HepG2 (cell line): ENCODE data around the gene SSR2. TPM values are rescaled to one million over a fixed set of nuclear protein-coding genes. Genes with fewer than 3 reads are reported as not detected.

Source experiments
- ARNT2 ChIP-seq: sonication (generic); formaldehyde crosslinking; IDR thresholded peaks from 2 replicates; pipeline ENCODE4 v1.8.0; 2022; ENCODE audit warnings: mild to moderate bottlenecking, low read depth, missing genetic modification reagents, moderate library complexity
- GATA4 ChIP-seq: sonication (generic); IDR thresholded peaks from 2 replicates; pipeline ENCODE4 v1.6.1; 2016; ENCODE audit warnings: antibody characterized with exemption, low read depth, borderline replicate concordance
- HOXD1 ChIP-seq: sonication (generic); formaldehyde crosslinking; IDR thresholded peaks from 2 replicates; pipeline ENCODE4 v1.5.0; 2020; ENCODE audit warnings: missing genetic modification reagents
- KLF12 ChIP-seq: sonication (generic); formaldehyde crosslinking; IDR thresholded peaks from 2 replicates; pipeline ENCODE4 v1.4.0; 2020; ENCODE audit warnings: missing genetic modification reagents, borderline replicate concordance
- PHF20 ChIP-seq: sonication (generic); formaldehyde crosslinking; IDR thresholded peaks from 2 replicates; pipeline ENCODE4 v1.5.0; 2020; ENCODE audit warnings: mild to moderate bottlenecking, missing genetic modification reagents
- PHF21A ChIP-seq: sonication (generic); formaldehyde crosslinking; IDR thresholded peaks from 2 replicates; pipeline ENCODE4 v1.5.0; 2020; ENCODE audit warnings: mild to moderate bottlenecking, missing genetic modification reagents
- SOX6 ChIP-seq, 2 experiments: fragments of 450-650 bp in 1 of 2; sonication (generic) in 1 of 2; formaldehyde crosslinking in 1 of 2; IDR thresholded peaks; 2 replicates each; pipeline versions ENCODE4 v1.4.0 to v1.6.1; 2017 to 2020; ENCODE audit warnings: antibody characterized with exemption in 1 of 2, mild to moderate bottlenecking in 1 of 2, missing genetic modification reagents in 1 of 2
- SP4 ChIP-seq: sonication (generic); formaldehyde crosslinking; IDR thresholded peaks from 2 replicates; pipeline ENCODE4 v1.8.1; 2023; ENCODE audit warnings: mild to moderate bottlenecking, missing genetic modification reagents
- ZBTB7B ChIP-seq: sonication (generic); formaldehyde crosslinking; IDR thresholded peaks from 2 replicates; pipeline ENCODE4 v1.4.0; 2020; ENCODE audit warnings: missing genetic modification reagents
- ZEB1 ChIP-seq: IDR thresholded peaks from 2 replicates; pipeline ENCODE4 v1.6.1; 2012; ENCODE audit warnings: mild to moderate bottlenecking, low read depth, inconsistent platforms; ENCODE audit not compliant: insufficient replicate concordance
- ZNF34 ChIP-seq: sonication (generic); formaldehyde crosslinking; IDR thresholded peaks from 2 replicates; pipeline ENCODE4 v1.4.0; 2020; ENCODE audit warnings: mild to moderate bottlenecking, missing genetic modification reagents, borderline replicate concordance
- ZNF614 ChIP-seq: IDR thresholded peaks from 2 replicates; pipeline ENCODE4 v1.6.1; 2018; ENCODE audit warnings: missing biosample characterization, missing genetic modification reagents, inconsistent platforms, borderline replicate concordance
- ZNF761 ChIP-seq: sonication (generic); formaldehyde crosslinking; conservative IDR thresholded peaks from 2 replicates; pipeline ENCODE4 v1.4.0; 2020; ENCODE audit warnings: mild to moderate bottlenecking, missing genetic modification reagents
- polyA plus RNA-seq, 8 experiments: library from polyadenylated mRNA; depleted of rRNA in 3 of 8; stranded (reverse) in 7 of 8; unstranded in 1 of 8; fragments of >200 nt; fragmentation: Illumina TruSeq in 4 of 8; extraction: Trizol in 4 of 8; gene quantifications; 2 replicates each; pipeline versions ENCODE4 v1.2.1 to v1.2.3, GENCODE V29; 2011 to 2016; ENCODE audit warnings: low read depth in 4 of 8, missing spikeins in 1 of 8, mixed read lengths in 1 of 8; ENCODE audit not compliant: insufficient read depth in 1 of 8
- total RNA-seq, 5 experiments: library from RNA; depleted of rRNA; stranded (reverse); fragments of >200 nt; fragmentation: Illumina TruSeq; extraction: Trizol; gene quantifications; 2 replicates each; pipeline ENCODE4 v1.2.3, GENCODE V29; 2016; ENCODE audit warnings: low read depth in 1 of 5
- TF ChIP-seq, protein P1 (sequence below): sonication (generic); formaldehyde crosslinking; IDR thresholded peaks from 2 replicates; pipeline ENCODE4 v1.4.0; 2020; ENCODE audit warnings: missing genetic modification reagents, borderline replicate concordance
- TF ChIP-seq, protein P2 (sequence below): IDR thresholded peaks from 2 replicates; pipeline ENCODE4 v1.6.1; 2012; ENCODE audit warnings: inconsistent platforms
- TF ChIP-seq, protein P3 (sequence below): sonication (generic); formaldehyde crosslinking; IDR thresholded peaks from 2 replicates; pipeline ENCODE4 v1.5.1; 2020; ENCODE audit warnings: mild to moderate bottlenecking, missing genetic modification reagents, moderate library complexity
- TF ChIP-seq, protein P4 (sequence below): sonication (generic); formaldehyde crosslinking; IDR thresholded peaks from 2 replicates; pipeline ENCODE4 v1.4.0; 2020; ENCODE audit warnings: missing genetic modification reagents
- TF ChIP-seq, protein P5 (sequence below): sonication (generic); formaldehyde crosslinking; IDR thresholded peaks from 2 replicates; pipeline ENCODE4 v1.9.0; 2021; ENCODE audit warnings: missing genetic modification reagents, borderline replicate concordance
- TF ChIP-seq, protein P6 (sequence below): IDR thresholded peaks from 2 replicates; pipeline ENCODE4 v1.6.1; 2016; ENCODE audit warnings: missing genetic modification reagents, missing compliant biosample characterization

SSR2 gene
- total and polyA plus RNA-seq, 2 of the 13 experiments (the other 11 are each of a cell fraction or from before 2014, with no cell fraction given): 284 to 461 TPM

DNA sequence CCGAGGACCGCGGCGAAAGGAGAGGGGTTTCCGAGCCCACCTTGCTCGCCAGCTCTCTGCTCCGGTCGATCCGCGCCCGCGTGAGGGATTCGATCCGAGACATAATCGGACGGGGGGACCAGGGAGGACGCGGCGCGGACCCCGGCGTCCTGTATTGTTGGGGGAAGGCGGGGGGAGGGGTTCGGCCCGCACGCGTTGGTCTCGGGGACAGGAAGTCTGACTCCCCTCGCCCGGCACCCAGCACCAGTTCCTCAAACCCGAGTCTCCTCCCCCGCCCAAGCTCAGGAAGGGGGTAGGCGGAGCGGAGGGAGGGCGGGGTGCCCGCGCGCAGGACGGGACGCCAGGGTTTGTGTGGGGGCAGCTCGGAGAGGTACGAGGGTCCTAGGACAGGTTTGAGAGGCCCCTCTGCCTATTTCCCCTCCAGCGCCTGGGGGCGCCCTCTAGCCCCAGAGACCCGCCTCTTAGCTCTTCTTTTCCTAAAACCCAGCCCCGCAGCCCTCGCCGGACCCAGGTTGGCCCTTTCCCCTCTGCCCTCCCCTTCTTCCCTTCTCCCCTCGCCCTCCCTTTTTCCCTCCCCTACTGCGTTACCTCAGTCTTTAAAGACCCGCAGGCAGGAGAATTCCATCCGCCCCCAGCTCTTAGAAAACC lies 42.3 kb downstream of the SSR2 start, which contains the start of gene ARHGEF2 (continued):
- TF ChIP-seq, protein P1, sequence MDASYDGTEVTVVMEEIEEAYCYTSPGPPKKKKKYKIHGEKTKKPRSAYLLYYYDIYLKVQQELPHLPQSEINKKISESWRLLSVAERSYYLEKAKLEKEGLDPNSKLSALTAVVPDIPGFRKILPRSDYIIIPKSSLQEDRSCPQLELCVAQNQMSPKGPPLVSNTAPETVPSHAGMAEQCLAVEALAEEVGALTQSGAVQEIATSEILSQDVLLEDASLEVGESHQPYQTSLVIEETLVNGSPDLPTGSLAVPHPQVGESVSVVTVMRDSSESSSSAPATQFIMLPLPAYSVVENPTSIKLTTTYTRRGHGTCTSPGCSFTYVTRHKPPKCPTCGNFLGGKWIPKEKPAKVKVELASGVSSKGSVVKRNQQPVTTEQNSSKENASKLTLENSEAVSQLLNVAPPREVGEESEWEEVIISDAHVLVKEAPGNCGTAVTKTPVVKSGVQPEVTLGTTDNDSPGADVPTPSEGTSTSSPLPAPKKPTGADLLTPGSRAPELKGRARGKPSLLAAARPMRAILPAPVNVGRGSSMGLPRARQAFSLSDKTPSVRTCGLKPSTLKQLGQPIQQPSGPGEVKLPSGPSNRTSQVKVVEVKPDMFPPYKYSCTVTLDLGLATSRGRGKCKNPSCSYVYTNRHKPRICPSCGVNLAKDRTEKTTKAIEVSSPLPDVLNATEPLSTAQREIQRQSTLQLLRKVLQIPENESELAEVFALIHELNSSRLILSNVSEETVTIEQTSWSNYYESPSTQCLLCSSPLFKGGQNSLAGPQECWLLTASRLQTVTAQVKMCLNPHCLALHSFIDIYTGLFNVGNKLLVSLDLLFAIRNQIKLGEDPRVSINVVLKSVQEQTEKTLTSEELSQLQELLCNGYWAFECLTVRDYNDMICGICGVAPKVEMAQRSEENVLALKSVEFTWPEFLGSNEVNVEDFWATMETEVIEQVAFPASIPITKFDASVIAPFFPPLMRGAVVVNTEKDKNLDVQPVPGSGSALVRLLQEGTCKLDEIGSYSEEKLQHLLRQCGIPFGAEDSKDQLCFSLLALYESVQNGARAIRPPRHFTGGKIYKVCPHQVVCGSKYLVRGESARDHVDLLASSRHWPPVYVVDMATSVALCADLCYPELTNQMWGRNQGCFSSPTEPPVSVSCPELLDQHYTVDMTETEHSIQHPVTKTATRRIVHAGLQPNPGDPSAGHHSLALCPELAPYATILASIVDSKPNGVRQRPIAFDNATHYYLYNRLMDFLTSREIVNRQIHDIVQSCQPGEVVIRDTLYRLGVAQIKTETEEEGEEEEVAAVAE (CRISPR knock-in tag): no peak
- peak; percentile 59; the same call in 1 of the 2 replicates for TF ChIP-seq HOXD1 (CRISPR knock-in tag)
- TF ChIP-seq ZNF614 (CRISPR knock-in tag): 0 out of 2 replicates have a peak, but pooled peaks have one; percentile 25
- 0 out of 2 replicates have a peak, but pooled peaks have one; percentile 61 for TF ChIP-seq KLF12 (CRISPR knock-in tag)
- TF ChIP-seq ZBTB7B (CRISPR knock-in tag): peak; percentile 75; the same call in 1 of the 2 replicates
- TF ChIP-seq, protein P2, sequence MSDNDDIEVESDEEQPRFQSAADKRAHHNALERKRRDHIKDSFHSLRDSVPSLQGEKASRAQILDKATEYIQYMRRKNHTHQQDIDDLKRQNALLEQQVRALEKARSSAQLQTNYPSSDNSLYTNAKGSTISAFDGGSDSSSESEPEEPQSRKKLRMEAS: peak; percentile 52; the same call in 1 of the 2 replicates
- TF ChIP-seq ARNT2: 0 out of 2 replicates have a peak, but pooled peaks have one; percentile 47
- no peak for TF ChIP-seq ZNF34 (CRISPR knock-in tag)
- TF ChIP-seq SP4 (CRISPR knock-in tag): no peak
- TF ChIP-seq, protein P3, sequence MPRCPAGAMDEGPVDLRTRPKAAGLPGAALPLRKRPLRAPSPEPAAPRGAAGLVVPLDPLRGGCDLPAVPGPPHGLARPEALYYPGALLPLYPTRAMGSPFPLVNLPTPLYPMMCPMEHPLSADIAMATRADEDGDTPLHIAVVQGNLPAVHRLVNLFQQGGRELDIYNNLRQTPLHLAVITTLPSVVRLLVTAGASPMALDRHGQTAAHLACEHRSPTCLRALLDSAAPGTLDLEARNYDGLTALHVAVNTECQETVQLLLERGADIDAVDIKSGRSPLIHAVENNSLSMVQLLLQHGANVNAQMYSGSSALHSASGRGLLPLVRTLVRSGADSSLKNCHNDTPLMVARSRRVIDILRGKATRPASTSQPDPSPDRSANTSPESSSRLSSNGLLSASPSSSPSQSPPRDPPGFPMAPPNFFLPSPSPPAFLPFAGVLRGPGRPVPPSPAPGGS: 0 out of 2 replicates have a peak, but pooled peaks have one; percentile 12
- TF ChIP-seq, protein P4, sequence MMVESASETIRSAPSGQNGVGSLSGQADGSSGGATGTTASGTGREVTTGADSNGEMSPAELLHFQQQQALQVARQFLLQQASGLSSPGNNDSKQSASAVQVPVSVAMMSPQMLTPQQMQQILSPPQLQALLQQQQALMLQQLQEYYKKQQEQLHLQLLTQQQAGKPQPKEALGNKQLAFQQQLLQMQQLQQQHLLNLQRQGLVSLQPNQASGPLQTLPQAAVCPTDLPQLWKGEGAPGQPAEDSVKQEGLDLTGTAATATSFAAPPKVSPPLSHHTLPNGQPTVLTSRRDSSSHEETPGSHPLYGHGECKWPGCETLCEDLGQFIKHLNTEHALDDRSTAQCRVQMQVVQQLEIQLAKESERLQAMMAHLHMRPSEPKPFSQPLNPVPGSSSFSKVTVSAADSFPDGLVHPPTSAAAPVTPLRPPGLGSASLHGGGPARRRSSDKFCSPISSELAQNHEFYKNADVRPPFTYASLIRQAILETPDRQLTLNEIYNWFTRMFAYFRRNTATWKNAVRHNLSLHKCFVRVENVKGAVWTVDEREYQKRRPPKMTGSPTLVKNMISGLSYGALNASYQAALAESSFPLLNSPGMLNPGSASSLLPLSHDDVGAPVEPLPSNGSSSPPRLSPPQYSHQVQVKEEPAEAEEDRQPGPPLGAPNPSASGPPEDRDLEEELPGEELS (CRISPR knock-in tag): 0 out of 2 replicates have a peak, but pooled peaks have one; percentile 22
- TF ChIP-seq, protein P5, sequence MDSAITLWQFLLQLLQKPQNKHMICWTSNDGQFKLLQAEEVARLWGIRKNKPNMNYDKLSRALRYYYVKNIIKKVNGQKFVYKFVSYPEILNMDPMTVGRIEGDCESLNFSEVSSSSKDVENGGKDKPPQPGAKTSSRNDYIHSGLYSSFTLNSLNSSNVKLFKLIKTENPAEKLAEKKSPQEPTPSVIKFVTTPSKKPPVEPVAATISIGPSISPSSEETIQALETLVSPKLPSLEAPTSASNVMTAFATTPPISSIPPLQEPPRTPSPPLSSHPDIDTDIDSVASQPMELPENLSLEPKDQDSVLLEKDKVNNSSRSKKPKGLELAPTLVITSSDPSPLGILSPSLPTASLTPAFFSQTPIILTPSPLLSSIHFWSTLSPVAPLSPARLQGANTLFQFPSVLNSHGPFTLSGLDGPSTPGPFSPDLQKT (CRISPR knock-in tag): no peak
- TF ChIP-seq ZEB1: peak; percentile 16
- no peak for TF ChIP-seq SOX6 (IDR thresholded peaks at IDR 0.05)
- TF ChIP-seq SOX6 (CRISPR knock-in tag; IDR thresholded peaks at IDR 0.05): peak; percentile 26; the same call in 1 of the 2 replicates
- TF ChIP-seq PHF20 (CRISPR knock-in tag): 0 out of 2 replicates have a peak, but pooled peaks have one; percentile 9
- TF ChIP-seq, protein P6, sequence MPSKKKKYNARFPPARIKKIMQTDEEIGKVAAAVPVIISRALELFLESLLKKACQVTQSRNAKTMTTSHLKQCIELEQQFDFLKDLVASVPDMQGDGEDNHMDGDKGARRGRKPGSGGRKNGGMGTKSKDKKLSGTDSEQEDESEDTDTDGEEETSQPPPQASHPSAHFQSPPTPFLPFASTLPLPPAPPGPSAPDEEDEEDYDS (CRISPR knock-in tag): 0 out of 2 replicates have a peak, but pooled peaks have one; percentile 27
- 0 out of 2 replicates have a peak, but pooled peaks have one; percentile 31 for TF ChIP-seq GATA4
- no peak for TF ChIP-seq ZNF761 (CRISPR knock-in tag)
- peak; percentile 46; the same call in 1 of the 2 replicates for TF ChIP-seq PHF21A (CRISPR knock-in tag)
